ENCODE data around the gene A2M.
"Not testable (repeated sequence)": the region's sequence is repeated elsewhere in the genome, so short reads cannot be mapped to it uniquely, and the experiment has no call there.

The A2M gene

DNA sequence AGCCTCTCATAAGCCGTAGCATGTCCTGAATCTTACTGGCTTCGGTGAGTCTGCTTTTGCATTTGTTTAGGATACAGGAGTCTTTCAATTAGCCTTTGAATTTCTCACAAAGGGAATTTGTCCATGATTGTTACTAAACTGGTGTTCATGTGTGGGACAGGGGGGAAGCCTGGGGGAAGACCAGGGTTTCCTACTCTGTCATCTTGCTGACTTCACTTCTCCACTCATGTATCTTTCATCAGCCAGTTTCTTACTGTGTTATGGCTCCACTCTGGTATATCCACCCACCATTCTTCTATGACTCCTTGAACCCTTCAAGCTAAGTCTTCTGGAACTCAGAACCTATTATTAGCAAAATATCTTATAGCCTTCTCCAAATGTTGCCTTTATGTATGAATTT is 31.7 kb upstream of the A2M start:
- no peak for TF ChIP-seq SUZ12 (IDR thresholded peaks at IDR 0.05)
- TF ChIP-seq L3MBTL2 (conservative IDR thresholded peaks at IDR 0.05) = no peak
- no peak for TF ChIP-seq FOXM1 (IDR thresholded peaks at IDR 0.05; ENCODE audit: borderline replicate concordance)
- TF ChIP-seq BHLHE40 (IDR thresholded peaks at IDR 0.05; ENCODE audit: borderline replicate concordance) = no peak
- no peak for TF ChIP-seq FOXK2 (IDR thresholded peaks at IDR 0.05)
- no peak for TF ChIP-seq PKNOX1 (IDR thresholded peaks at IDR 0.05)
- no peak for TF ChIP-seq LEF1 (IDR thresholded peaks at IDR 0.05; ENCODE audit: borderline replicate concordance)
- no peak for TF ChIP-seq ZNF384 (IDR thresholded peaks at IDR 0.05)
- no peak for TF ChIP-seq TARDBP (IDR thresholded peaks at IDR 0.05)
- TF ChIP-seq ARNT (IDR thresholded peaks at IDR 0.05) = no peak
- no peak for TF ChIP-seq CTBP1 (IDR thresholded peaks at IDR 0.05; ENCODE audit: borderline replicate concordance)
- no peak for TF ChIP-seq HDGF (IDR thresholded peaks at IDR 0.05; ENCODE audit: borderline replicate concordance)
- TF ChIP-seq NFRKB (IDR thresholded peaks at IDR 0.05) = no peak
- TF ChIP-seq ELF4 (IDR thresholded peaks at IDR 0.05) = no peak
- TF ChIP-seq FOXA1 (IDR thresholded peaks at IDR 0.05) = no peak
- TF ChIP-seq SP1 (IDR thresholded peaks at IDR 0.05) = no peak
- POLR2A ChIA-PET = no interaction called here
- CTCF ChIA-PET = no interaction called here
- DNase-seq (ENCODE audit: extremely low spot score) = no peak

GRCh38 chr12:9144730-9145106 is 29.0 kb upstream of the A2M start:
- no peak for TF ChIP-seq TARDBP (IDR thresholded peaks at IDR 0.05)
- TF ChIP-seq ARNT (IDR thresholded peaks at IDR 0.05) = no peak
- no peak for TF ChIP-seq BHLHE40 (IDR thresholded peaks at IDR 0.05; ENCODE audit: borderline replicate concordance)
- no peak for TF ChIP-seq HDGF (IDR thresholded peaks at IDR 0.05; ENCODE audit: borderline replicate concordance)
- TF ChIP-seq FOXK2 (IDR thresholded peaks at IDR 0.05) = no peak
- no peak for TF ChIP-seq L3MBTL2 (conservative IDR thresholded peaks at IDR 0.05)
- TF ChIP-seq NFRKB (IDR thresholded peaks at IDR 0.05) = no peak
- no peak for TF ChIP-seq SUZ12 (IDR thresholded peaks at IDR 0.05)
- no peak for TF ChIP-seq LEF1 (IDR thresholded peaks at IDR 0.05; ENCODE audit: borderline replicate concordance)
- no peak for TF ChIP-seq FOXM1 (IDR thresholded peaks at IDR 0.05; ENCODE audit: borderline replicate concordance)
- TF ChIP-seq ZNF384 (IDR thresholded peaks at IDR 0.05) = no peak
- TF ChIP-seq CTBP1 (IDR thresholded peaks at IDR 0.05; ENCODE audit: borderline replicate concordance) = no peak
- no peak for TF ChIP-seq SP1 (IDR thresholded peaks at IDR 0.05)
- TF ChIP-seq PKNOX1 (IDR thresholded peaks at IDR 0.05) = no peak
- no peak for TF ChIP-seq FOXA1 (IDR thresholded peaks at IDR 0.05)
- no peak for TF ChIP-seq ELF4 (IDR thresholded peaks at IDR 0.05)
- POLR2A ChIA-PET = no interaction called here
- DNase-seq (ENCODE audit: extremely low spot score) = no peak
- CTCF ChIA-PET = no interaction called here

GRCh38 chr12:9143929-9144729 is 28.4 kb upstream of the A2M start:
- no peak for DNase-seq (ENCODE audit: extremely low spot score)
- ChIA-PET CTCF (no interaction called here), POLR2A (no interaction called here)
- TF ChIP-seq L3MBTL2 (conservative IDR thresholded peaks at IDR 0.05) (no peak), SP1 (IDR thresholded peaks at IDR 0.05) (no peak)

- TF ChIP-seq NFRKB (IDR thresholded peaks at IDR 0.05) = no peak
- TF ChIP-seq TARDBP (IDR thresholded peaks at IDR 0.05) = no peak
- no peak for TF ChIP-seq LEF1 (IDR thresholded peaks at IDR 0.05; ENCODE audit: borderline replicate concordance)
- no peak for TF ChIP-seq ZNF384 (IDR thresholded peaks at IDR 0.05)
- no peak for TF ChIP-seq PKNOX1 (IDR thresholded peaks at IDR 0.05)
- no peak for TF ChIP-seq FOXK2 (IDR thresholded peaks at IDR 0.05)
- no peak for TF ChIP-seq SP1 (IDR thresholded peaks at IDR 0.05)
- no peak for TF ChIP-seq CTBP1 (IDR thresholded peaks at IDR 0.05; ENCODE audit: borderline replicate concordance)
- TF ChIP-seq BHLHE40 (IDR thresholded peaks at IDR 0.05; ENCODE audit: borderline replicate concordance) = no peak
- no peak for TF ChIP-seq ELF4 (IDR thresholded peaks at IDR 0.05)
- no peak for TF ChIP-seq FOXM1 (IDR thresholded peaks at IDR 0.05; ENCODE audit: borderline replicate concordance)
- CTCF ChIA-PET = no interaction called here
- POLR2A ChIA-PET = no interaction called here
- no peak for DNase-seq (ENCODE audit: extremely low spot score)
Measured at GRCh38 chr12:9143137-9143536, 27.4 kb upstream of the A2M start.

GRCh38 chr12:9139588-9140290 is 24.0 kb upstream of the A2M start:
- DNase-seq (ENCODE audit: extremely low spot score); CTCF ChIA-PET; POLR2A ChIA-PET: not testable (repeated sequence)

DNA sequence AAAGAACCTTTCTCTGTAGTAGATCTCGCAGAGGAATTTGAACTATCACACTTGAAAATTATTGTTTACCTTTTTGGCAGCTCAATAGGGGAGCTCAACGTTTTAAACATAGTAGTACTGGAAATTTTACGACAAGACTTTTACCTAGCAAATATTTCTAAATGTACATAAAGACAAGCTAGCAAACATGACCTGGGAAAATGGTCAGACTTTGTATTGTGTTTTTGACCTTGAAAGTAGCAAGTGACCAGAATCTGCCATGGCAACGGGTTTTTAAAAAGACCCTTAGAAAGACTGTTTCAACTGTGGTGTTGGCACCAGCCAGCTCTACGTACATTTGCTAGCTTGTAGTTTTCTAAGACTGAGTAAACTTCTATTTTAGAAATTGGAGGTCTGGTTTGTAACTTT is 20.2 kb upstream of the A2M start:
- no peak for DNase-seq (ENCODE audit: extremely low spot score)
- CTCF ChIA-PET = interaction anchor here (1.0 kb wide), 1 partner anchor 9 kb away, joined by 4 read pairs; no protein-coding TSS in a partner anchor
- POLR2A ChIA-PET = no interaction called here
- TF ChIP-seq TARDBP (IDR thresholded peaks at IDR 0.05) (no peak), BHLHE40 (IDR thresholded peaks at IDR 0.05; ENCODE audit: borderline replicate concordance) (no peak)

Data from HEK293T (cell line).